ENCODE measurements around the gene OLFM1. TPM values are rescaled to one million over a fixed set of nuclear protein-coding genes. Genes with fewer than 3 reads are reported as not detected.

Gene OLFM1
- total RNA-seq, result 10.0 TPM
- long read RNA-seq, transcript OLFM1-204 (6 exons, 2,444 nt), result minor isoform, 5 of 21 reads
- long read RNA-seq, transcript OLFM1-201 (6 exons, 2,591 nt), result major isoform, 10 of 21 reads
- long read RNA-seq, partial matches to known transcripts, result 0 of 21 reads
- long read RNA-seq, other reads (novel, unspliced or antisense), result 2 of 21 reads

GRCh38 chr9:135087489-135087792, at the start of gene OLFM1:
Gene OLFM1 (plus strand): TSS chr9:135087668. CDS start chr9:135087990, 322 bp downstream.
- intact Hi-C loops (cut with micrococcal nuclease), result loop anchor here (5.0 kb wide), 1 partner anchor 325 kb away; no protein-coding TSS in a partner anchor
- Histone ChIP-seq H3K27ac (replicated peaks) (peak within 1 kb of the TSS; percentile 68), H3K9me3 (replicated peaks) (no peaks in the 10 kb centered on the region), H3K4me3 (peak within 1 kb of the TSS; percentile 67), H3K36me3 (no peaks in the 10 kb centered on the region), H3K4me1 (peaks cover 41% of the 10 kb centered on the region), H3K27me3 (ENCODE audit: low read depth) (peaks cover 63% of the 10 kb centered on the region)
- peak; percentile 83 for TF ChIP-seq CTCF (IDR thresholded peaks at IDR 0.05; ENCODE audit: borderline replicate concordance)
- DNase-seq, result peak; percentile 79

- H3K4me3 ChIP-seq, result no peak overlapping the region
- no peak for DNase-seq
- TF ChIP-seq CTCF (IDR thresholded peaks at IDR 0.05; ENCODE audit: borderline replicate concordance), result no peak
- peaks cover 75% of the 10 kb centered on the region for H3K27me3 ChIP-seq (ENCODE audit: low read depth)
- intact Hi-C loops (cut with micrococcal nuclease), result no loop called here
- H3K27ac ChIP-seq (replicated peaks), result no peak overlapping the region
- no peaks in the 10 kb centered on the region for H3K4me1 ChIP-seq
- no peaks in the 10 kb centered on the region for H3K36me3 ChIP-seq
- no peaks in the 10 kb centered on the region for H3K9me3 ChIP-seq (replicated peaks)
Measured at GRCh38 chr9:135038331-135038730, 49.1 kb upstream of the OLFM1 start.

GRCh38 chr9:135038826-135039225, 48.6 kb upstream of the OLFM1 start:
- Histone ChIP-seq H3K4me3 (no peak overlapping the region), H3K27ac (replicated peaks) (no peak overlapping the region), H3K9me3 (replicated peaks) (no peaks in the 10 kb centered on the region), H3K27me3 (ENCODE audit: low read depth) (peaks cover 73% of the 10 kb centered on the region), H3K36me3 (no peaks in the 10 kb centered on the region), H3K4me1 (no peaks in the 10 kb centered on the region)
- no peak for DNase-seq
- intact Hi-C loops (cut with micrococcal nuclease), result no loop called here
- no peak for TF ChIP-seq CTCF (IDR thresholded peaks at IDR 0.05; ENCODE audit: borderline replicate concordance)

GRCh38 chr9:135039266-135039870, 48.1 kb upstream of the OLFM1 start:
- H3K27me3 ChIP-seq (ENCODE audit: low read depth), result peaks cover 73% of the 10 kb centered on the region
- DNase-seq, result no peak
- intact Hi-C loops (cut with micrococcal nuclease), result no loop called here

GRCh38 chr9:135039916-135040645, 47.4 kb upstream of the OLFM1 start:
- H3K4me3 ChIP-seq, result no peak overlapping the region
- no peaks in the 10 kb centered on the region for H3K36me3 ChIP-seq
- TF ChIP-seq CTCF (IDR thresholded peaks at IDR 0.05; ENCODE audit: borderline replicate concordance), result no peak
- H3K4me1 ChIP-seq, result no peaks in the 10 kb centered on the region
- H3K27ac ChIP-seq (replicated peaks), result no peak overlapping the region
- peaks cover 70% of the 10 kb centered on the region for H3K27me3 ChIP-seq (ENCODE audit: low read depth)
- intact Hi-C loops (cut with micrococcal nuclease), result no loop called here
- H3K9me3 ChIP-seq (replicated peaks), result no peaks in the 10 kb centered on the region
- DNase-seq, result no peak

More at GRCh38 chr9:135039266-135039870, 48.1 kb upstream of the OLFM1 start:
- Histone ChIP-seq H3K9me3 (replicated peaks) (no peaks in the 10 kb centered on the region), H3K4me1 (no peaks in the 10 kb centered on the region), H3K27ac (replicated peaks) (no peak overlapping the region), H3K4me3 (no peak overlapping the region), H3K36me3 (no peaks in the 10 kb centered on the region)
- TF ChIP-seq CTCF (IDR thresholded peaks at IDR 0.05; ENCODE audit: borderline replicate concordance), result no peak

All from left ventricle myocardium inferior (tissue), 1 donor.